NT2/D1 (cell line): ENCODE data around the gene SLC9A6.

Experiments
- YY1 ChIP-seq: IDR thresholded peaks from 2 replicates; pipeline ENCODE4 v1.6.1; 2011; ENCODE audit not compliant: insufficient read length, insufficient read depth
- ZNF274 ChIP-seq: IDR thresholded peaks from 2 replicates; pipeline ENCODE4 v1.6.1; 2011; ENCODE audit warnings: mild to moderate bottlenecking, low read depth, low read length

DNA sequence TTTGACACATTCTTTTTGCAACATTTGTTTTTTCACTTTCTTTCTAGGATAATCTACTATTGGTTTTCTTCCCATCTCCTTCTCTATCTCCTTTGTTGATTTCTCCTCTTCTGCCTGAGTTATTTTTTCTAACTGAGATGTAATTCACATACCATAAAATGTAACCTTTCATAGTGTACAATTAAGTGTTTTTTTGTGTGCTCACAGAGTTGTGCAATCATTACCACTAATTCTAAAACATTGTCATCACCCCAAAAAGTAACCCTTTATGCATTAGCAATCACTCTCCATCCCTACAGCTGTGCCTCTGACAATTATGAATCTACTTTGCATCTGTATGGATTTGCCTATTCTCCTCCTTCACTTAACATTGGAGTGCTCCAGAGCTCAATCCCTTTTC, 95.5 kb downstream of the SLC9A6 start:
- TF ChIP-seq ZNF274, result no peak
- TF ChIP-seq YY1, result no peak
